IPS-15b (cell line): ENCODE data around the gene CCDC191.

Experiments used
- H3K27me3 ChIP-seq: one replicate; pipeline ENCODE4 v1.6.1; 2013; ENCODE audit warnings: low read length; ENCODE audit not compliant: control insufficient read depth, insufficient read depth
- H3K36me3 ChIP-seq: one replicate; pipeline ENCODE4 v1.6.1; 2013; ENCODE audit warnings: low read length; ENCODE audit not compliant: control insufficient read depth, insufficient read depth
- H3K4me1 ChIP-seq: one replicate; pipeline ENCODE4 v1.6.1; 2013; ENCODE audit warnings: mild to moderate bottlenecking, low read length; ENCODE audit not compliant: control insufficient read depth, insufficient read depth
- H3K4me3 ChIP-seq: one replicate; pipeline ENCODE4 v1.5.1; 2013; ENCODE audit warnings: low read depth, low read length
- H3K9ac ChIP-seq: one replicate; pipeline ENCODE4 v1.6.1; 2013; ENCODE audit warnings: low read depth, mild to moderate bottlenecking, low read length
- H3K9me3 ChIP-seq: one replicate; pipeline ENCODE4 v1.6.1; 2013; ENCODE audit warnings: mild to moderate bottlenecking, low read length; ENCODE audit not compliant: control insufficient read depth, insufficient read depth

Gene CCDC191, protein sequence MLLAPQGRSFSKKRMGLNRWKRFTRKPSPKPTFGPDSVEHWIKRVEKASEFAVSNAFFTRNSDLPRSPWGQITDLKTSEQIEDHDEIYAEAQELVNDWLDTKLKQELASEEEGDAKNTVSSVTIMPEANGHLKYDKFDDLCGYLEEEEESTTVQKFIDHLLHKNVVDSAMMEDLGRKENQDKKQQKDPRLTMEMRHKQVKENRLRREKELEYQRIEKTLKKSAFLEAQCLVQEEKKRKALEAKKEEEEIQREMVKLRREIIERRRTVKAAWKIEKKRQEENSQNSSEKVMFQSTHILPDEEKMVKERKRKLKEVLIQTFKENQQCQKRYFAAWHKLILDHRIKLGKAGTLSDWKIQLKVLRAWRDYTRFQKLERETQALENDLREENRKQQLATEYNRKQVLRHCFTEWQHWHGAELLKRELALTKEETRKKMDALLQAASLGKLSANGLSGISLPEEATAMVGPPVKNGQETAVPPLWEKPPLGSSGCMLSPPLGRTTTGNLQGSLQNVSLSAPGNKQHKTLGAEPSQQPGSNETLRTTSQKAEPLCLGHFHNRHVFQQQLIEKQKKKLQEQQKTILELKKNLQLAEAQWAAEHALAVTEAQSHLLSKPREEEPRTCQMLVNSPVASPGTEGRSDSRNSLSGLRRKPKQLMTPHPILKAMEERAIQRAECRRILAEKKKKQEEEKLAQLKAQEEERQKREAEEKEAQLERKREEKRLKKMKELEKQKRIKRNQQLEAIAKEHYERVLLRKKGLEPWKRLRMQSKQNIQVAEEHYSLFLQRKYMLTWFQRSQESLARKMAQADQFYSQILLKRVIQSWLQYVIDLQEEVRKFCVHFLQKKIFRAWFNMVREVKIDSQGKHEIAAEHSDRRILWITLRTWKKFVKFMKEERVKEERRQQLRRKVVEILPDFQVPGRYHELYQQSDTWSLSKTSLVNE

DNA sequence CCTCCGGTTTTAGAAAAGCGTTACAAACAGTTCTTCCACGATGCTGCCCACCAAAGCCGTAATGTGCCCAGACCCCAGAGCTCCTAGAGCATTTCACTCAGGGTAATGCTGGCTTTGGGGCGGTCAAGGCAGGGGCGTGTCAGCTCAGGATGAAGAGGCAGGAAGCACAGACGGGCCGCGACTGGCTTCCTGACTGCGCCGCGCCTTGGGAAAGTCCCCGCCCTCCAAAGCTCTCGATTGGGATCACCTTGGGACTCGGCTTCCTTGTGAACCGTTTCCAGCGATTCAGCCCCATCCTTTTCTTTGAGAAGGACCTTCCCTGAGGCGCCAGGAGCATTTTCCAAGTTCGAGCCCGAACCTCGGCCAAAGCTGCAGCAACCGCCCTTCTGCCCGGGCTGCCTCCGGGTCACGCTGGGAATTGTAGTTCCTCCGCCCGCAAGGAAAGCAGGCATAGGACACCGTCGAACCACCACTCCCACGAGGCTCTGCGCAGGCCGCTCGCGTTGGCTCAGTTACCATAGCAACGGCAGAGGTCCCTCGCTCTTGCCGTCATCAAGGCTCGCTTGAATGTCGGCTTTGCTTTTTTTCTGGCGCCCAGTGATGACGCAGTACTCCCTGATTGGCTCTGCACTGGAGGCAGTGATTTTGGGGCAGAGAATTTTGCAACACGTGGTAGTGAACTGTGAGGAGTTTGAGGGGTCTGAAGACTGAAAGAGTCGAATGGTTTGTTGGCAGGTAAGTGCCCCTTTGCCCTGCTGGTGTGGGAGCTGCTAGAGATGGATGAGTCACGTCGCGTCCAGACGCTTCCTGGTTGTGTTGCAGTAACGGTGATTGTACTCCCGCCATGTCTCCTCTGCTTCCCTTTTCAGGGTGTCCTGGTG lies at the start of gene CCDC191, which contains the start of gene QTRT2:
Gene CCDC191 (minus strand): TSS at position 397 of the 881 bp plus-strand sequence. CDS start 60 bp downstream, at position 337.
Gene QTRT2 (plus strand): TSS at position 608 of the 881 bp plus-strand sequence. CDS start 8,521 bp downstream, outside the sequence.
- Histone ChIP-seq H3K4me3 (peak within 1 kb of the TSS; percentile 72), H3K36me3 (no peaks in the 10 kb centered on the region), H3K9me3 (no peaks in the 10 kb centered on the region), H3K4me1 (peaks cover 3% of the 10 kb centered on the region), H3K9ac (peak within 1 kb of the TSS; percentile 66), H3K27me3 (no peaks in the 10 kb centered on the region)

DNA sequence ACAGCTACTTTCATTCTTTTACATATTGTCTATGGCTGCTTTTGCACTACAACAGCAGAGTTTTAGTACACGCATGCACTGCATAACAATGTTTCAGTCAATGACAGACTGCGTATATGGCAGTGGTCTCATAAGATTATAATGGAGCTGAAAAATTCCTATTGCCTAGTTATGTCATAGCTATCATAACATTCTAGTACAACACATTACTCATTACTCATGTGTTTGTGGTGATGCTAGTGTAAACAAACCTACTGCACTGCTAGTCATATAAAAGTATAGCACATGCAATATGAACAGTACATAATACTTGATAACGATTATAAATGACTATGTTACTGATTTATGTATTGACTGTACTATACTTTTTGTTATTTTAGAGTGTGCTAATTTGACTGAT lies 48.1 kb upstream of the CCDC191 start:
- H3K9ac ChIP-seq: no peak overlapping the region
- H3K27me3 ChIP-seq: no peaks in the 10 kb centered on the region
- H3K36me3 ChIP-seq: no peaks in the 10 kb centered on the region
- no peak overlapping the region for H3K4me3 ChIP-seq
- H3K9me3 ChIP-seq: no peaks in the 10 kb centered on the region
- no peaks in the 10 kb centered on the region for H3K4me1 ChIP-seq

DNA sequence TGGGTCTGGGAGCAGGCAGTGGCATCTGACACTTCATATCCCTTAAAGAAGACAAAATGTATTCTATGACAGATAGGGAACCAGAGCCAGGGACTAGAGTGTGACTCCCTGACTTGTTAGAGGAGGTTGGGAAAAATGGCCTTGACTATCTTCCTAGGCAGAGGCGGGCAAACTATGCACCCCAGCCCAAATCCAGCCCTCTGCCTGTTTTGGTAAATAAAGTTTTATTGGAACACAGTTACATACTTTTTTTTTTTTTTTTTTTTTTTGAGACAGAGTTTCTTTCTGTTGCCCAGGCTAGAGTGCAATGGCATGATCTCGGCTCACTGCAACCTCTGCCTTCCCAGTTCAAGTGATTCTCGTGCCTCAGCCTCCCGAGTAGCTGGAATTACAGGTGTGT lies 47.5 kb upstream of the CCDC191 start:
- H3K9ac ChIP-seq: no peak overlapping the region
- no peak overlapping the region for H3K4me3 ChIP-seq
- H3K4me1 ChIP-seq: no peaks in the 10 kb centered on the region
- H3K36me3 ChIP-seq: no peaks in the 10 kb centered on the region
- no peaks in the 10 kb centered on the region for H3K9me3 ChIP-seq
- H3K27me3 ChIP-seq: no peaks in the 10 kb centered on the region

DNA sequence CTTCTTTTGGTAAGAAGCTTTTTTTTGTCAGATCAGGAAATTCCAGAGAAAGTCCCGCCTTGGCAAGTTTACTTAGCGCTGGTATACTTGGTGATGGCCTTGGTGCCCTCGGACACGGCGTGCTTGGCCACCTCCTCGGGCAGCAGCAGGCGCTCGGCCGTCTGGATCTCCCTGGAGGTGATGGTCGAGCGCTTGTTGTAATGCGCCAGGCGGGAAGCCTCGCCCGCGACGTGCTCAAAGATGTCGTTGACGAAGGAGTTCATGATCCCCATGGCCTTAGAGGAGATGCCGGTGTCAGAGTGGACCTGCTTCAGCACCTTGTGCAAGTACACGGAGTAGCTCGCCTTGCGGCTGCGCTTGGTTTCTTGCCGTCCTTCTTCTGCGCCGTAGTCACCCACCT lies 46.9 kb upstream of the CCDC191 start:
- no peak overlapping the region for H3K4me3 ChIP-seq
- no peaks in the 10 kb centered on the region for H3K9me3 ChIP-seq
- no peaks in the 10 kb centered on the region for H3K36me3 ChIP-seq
- no peaks in the 10 kb centered on the region for H3K4me1 ChIP-seq
- H3K9ac ChIP-seq: no peak overlapping the region
- no peaks in the 10 kb centered on the region for H3K27me3 ChIP-seq

DNA sequence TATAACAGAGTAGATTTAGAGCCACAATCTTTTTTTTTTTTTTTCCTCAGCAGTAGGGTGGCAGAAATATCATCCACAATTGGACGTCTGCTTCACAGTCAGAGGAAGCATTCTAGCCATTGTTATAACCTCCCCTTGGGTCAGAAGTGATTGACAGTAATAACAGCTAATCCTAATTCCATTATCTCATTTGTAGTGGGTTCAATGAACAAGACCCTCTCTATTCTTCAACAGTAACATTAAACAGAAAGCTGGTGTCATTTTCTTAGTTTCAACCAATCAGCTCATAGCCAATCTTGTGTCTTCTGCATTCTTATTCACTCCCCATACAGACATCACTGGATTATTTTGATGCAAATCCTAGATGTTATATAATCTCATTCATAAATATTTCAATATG lies 44.8 kb upstream of the CCDC191 start:
- no peak overlapping the region for H3K4me3 ChIP-seq
- no peaks in the 10 kb centered on the region for H3K9me3 ChIP-seq
- no peaks in the 10 kb centered on the region for H3K4me1 ChIP-seq
- H3K27me3 ChIP-seq: no peaks in the 10 kb centered on the region
- H3K9ac ChIP-seq: no peak overlapping the region
- H3K36me3 ChIP-seq: no peaks in the 10 kb centered on the region

DNA sequence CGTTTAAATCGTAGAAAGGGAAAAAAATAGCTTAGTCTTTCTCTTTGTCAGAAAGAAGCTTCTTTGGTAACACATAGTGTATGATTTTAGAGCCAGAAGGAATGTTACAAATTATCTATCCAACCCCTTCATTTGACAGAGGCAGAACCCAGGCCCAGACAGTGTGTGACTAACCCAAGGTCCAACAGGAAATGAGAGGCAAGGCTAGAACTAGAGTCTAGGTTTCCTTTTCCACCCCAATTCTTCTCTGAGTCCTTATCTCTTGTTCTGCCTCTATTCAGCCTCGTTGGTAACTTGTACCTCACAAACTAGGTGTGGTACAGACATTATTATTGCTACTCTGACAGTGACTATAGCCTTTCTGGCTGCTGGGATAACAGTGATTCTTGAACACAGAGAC lies 39.5 kb upstream of the CCDC191 start:
- Histone ChIP-seq H3K36me3 (no peaks in the 10 kb centered on the region), H3K9me3 (no peaks in the 10 kb centered on the region), H3K4me1 (no peaks in the 10 kb centered on the region), H3K4me3 (no peak overlapping the region), H3K27me3 (no peaks in the 10 kb centered on the region), H3K9ac (no peak overlapping the region)

DNA sequence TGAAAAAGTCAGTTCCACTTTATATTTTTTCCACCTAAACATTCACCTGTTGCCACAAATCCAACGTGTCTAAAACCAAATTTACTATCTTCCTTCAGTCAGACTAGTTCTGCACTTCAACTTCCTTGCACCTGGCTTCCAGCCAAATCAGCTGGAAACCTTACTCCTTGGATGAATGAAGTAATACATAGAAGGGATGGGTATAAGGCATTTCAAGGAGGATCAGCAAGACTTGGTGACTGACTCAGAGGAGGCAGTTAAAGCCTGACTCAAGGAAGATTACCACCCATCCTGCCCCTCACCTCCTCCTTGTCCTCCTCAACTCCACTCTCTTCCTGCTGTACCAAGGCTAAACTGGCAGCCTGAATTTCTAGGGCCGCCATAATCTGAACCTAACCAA lies 37.3 kb upstream of the CCDC191 start:
- Histone ChIP-seq H3K4me1 (peaks cover 2% of the 10 kb centered on the region), H3K9me3 (no peaks in the 10 kb centered on the region), H3K27me3 (no peaks in the 10 kb centered on the region), H3K9ac (no peak overlapping the region), H3K4me3 (no peak overlapping the region), H3K36me3 (no peaks in the 10 kb centered on the region)

DNA sequence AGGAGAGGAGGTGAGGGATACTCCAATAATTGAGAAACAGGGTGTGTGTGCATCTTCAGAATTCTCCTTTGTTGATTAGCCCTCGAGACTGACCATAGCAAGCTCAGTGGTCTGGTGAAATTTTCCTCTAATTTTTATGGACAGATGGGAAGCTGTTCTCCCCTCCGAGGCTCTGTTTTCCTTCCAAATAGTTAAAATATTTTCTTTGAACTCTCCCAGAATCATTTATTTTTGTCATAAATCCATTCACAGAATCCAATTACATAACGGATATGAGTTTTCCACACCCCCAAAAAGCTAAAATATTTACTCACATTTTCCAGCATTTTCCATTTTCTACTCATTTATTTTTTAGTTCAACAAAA lies 36.7 kb upstream of the CCDC191 start:
- no peak overlapping the region for H3K4me3 ChIP-seq
- no peaks in the 10 kb centered on the region for H3K9me3 ChIP-seq
- H3K27me3 ChIP-seq: no peaks in the 10 kb centered on the region

DNA sequence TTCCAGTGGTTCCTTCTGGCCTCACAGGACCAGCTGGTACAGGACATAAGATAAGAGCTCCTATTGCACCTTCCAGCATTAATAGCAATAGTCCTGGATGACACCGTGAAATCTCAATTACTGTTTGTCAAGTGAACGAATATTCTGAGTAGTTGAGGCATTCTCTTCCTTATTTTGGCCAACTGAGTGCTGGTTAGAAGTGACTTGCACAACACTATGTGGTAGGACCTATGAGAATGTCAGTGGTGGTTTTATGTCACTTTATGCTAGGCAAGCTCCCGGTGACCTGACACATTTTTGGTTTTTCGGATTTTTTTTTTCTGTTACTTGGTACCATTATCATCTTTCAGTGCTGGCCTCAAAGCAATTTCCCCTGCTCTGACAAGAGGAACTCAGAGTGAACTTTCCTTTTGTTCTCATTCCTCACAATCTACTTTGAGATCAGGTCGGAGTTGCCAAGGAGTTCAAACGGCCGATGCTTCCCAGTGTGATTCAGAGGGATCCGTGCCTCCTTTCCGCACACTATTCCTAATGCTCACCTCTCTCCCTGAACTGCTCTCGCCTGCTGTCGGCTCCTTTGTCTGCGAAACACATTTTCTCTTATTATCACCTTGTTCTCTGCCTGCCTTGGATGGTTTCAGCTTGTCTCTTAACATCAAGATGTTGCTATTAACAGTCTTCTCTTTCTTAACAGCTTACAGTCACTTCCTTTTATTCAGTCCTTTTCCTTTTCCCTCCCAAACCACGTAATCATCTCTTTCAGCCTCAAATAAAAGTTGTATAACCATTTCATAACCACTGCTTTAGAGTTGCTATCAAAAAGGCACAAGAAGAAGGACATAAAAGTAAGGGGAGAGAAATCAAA lies 36.1 kb upstream of the CCDC191 start:
- Histone ChIP-seq H3K4me3 (no peak overlapping the region), H3K4me1 (peaks cover 2% of the 10 kb centered on the region), H3K36me3 (no peaks in the 10 kb centered on the region), H3K27me3 (no peaks in the 10 kb centered on the region), H3K9me3 (no peaks in the 10 kb centered on the region), H3K9ac (no peak overlapping the region)

More for the DNA sequence above, 36.7 kb upstream of the CCDC191 start:
- H3K36me3 ChIP-seq: no peaks in the 10 kb centered on the region
- no peak overlapping the region for H3K9ac ChIP-seq
- peaks cover 2% of the 10 kb centered on the region for H3K4me1 ChIP-seq

DNA sequence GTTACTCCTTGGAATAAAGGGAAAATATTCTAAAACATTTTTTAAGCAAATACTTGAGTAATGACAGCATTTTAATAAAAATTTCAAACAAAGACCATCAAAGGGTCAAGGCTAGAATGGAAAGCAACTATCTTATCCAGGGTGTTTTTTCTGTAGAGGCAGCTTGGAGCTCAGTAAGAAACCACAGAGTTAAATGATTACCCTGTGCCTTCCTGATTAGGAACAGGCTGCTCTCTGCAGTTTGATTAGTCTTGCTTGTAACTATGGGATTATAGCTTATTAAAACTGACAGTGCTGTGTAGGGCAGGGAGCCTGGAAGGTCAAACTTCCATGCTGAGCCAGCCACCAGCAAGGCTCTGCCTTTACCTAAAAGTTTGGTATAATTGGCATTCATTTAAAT lies 33.3 kb upstream of the CCDC191 start:
- Histone ChIP-seq H3K9ac (no peak overlapping the region), H3K4me3 (no peak overlapping the region), H3K4me1 (peaks cover 2% of the 10 kb centered on the region), H3K36me3 (peaks cover 6% of the 10 kb centered on the region), H3K27me3 (no peaks in the 10 kb centered on the region), H3K9me3 (no peaks in the 10 kb centered on the region)
